Activated CD4-positive, alpha-beta T cell treated with anti-CD3 and anti-CD28 coated beads, Interleukin-2, amount 50 U/mL, for 1 hour (primary cell): ENCODE results near the gene ZNF547.
"Not testable (repeated sequence)": the region's sequence is repeated elsewhere in the genome, so short reads cannot be mapped to it uniquely, and the experiment has no call there.

Experiments used
- DNase-seq: peaks from one replicate; pipeline ENCODE4 v3.0.0-alpha.2; 2020

The ZNF547 gene

DNA sequence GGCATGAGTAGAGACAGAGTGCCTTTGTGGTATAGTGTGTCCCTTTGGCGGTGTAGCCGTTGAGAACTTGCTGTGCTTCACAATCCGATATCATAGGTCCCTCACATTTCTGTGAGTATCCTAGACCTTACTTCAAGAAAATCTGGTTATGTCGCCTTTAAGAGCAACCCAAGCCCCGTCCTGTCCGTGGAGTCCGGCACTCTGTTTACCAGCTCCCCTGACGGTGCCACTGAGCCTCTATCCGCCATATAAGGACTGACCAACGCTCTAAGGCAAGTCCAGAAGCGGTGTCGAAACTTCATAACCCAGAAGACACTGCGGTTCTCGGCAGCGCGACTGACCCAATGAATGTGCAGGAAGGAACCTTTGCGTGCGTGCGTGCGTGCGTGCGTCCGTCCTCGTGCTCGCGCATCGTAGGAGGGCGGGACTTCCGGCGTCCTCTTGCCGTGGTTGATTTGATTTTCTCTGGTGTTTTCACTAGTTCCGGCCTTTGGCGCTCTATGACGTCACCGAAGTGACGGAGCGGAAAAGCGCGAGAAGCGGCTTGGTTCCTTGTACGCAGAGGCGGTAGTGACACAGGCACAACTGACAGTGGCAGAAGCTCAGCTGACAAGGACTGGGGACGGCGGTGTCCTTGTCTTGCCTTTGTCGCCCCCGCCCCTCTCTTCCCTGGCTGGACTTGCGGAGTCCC is at the start of gene ZNF547, which contains the start of gene TRAPPC2B:
Gene ZNF547, plus strand, starts transcription at position 555 of the 691 bp plus-strand sequence. CDS start 5,005 bp downstream, outside the sequence.
Gene TRAPPC2B, plus strand, starts transcription at position 555 of the 691 bp plus-strand sequence. CDS start 1,283 bp downstream, outside the sequence.
- DNase-seq = peak; percentile 98

- DNase-seq = no peak
Observed at GRCh38 chr19:57314146-57314545, 49.2 kb upstream of the ZNF547 start.

GRCh38 chr19:57317503-57317902 is 45.8 kb upstream of the ZNF547 start:
- DNase-seq = no peak

- no peak for DNase-seq
Observed at GRCh38 chr19:57319869-57320179, 43.5 kb upstream of the ZNF547 start.

DNA sequence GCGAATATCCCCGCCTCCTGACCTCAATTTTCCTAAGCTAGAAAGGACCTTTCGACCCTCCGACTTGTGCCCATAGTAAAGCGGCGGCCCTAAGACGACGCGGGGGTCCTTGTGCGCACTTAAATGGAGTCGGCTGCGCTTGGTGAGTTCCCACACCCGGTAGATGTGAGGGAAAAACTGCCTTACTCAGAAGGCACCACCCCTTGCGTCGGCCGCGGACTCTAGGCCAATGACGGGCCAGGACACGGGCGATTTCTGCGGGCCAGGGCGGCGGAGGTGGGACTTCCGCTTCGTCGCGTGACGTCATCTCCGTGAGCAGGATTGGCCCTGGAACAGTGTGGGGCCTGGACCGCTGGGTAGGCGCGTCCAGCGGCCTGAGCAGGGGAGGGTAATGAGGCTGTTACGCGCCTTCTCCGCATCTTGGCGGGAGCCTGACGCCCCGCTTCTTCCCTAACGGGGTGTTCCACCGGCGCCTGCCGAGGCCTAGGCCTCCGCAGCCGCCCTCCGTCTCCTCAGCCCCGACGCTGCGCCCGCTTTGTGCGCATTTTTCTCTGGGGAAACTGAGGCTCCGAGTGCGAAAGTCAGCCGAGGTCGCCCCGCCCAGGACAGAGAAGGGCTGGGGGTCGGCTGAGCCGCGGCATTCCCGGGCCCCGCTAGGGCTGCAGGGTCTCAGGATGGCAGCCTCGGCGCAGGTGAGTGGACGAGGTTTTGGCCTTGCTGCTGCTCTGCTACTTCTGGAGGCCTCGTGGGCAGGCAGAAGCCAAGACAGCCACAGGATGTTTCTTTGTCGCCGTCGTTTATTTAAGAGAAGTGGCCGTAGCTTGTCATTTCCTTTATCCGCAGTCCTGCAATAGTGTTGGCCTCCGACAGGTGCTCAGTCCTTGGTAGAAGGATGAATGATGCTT is 42.9 kb upstream of the ZNF547 start, which contains the start of gene ZNF543:
Gene ZNF543, plus strand, starts transcription at position 293 of the 905 bp plus-strand sequence. Its CDS starts 382 bp downstream, at position 675.
- DNase-seq = peak; percentile 91

GRCh38 chr19:57321116-57321515 is 42.2 kb upstream of the ZNF547 start:
- DNase-seq = no peak

DNA sequence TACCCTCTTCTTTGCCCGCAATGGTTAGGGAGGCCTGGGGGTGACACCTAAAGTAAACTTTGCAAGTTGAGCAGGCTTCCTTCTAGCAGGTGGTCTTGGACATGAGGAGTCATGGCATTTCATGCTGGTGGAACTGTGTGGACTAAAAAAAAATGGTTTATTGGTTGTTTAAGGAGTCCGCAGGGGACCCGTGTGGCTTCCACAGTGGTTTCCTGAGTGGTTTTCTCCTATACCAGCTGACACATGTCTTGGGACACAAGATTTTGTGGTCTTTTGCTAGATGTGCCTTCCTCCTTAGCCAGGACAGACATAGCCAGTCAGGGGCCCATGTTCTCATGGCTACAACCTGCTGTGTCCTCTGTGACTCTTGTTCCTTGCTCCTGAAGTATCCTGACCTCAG is 41.6 kb upstream of the ZNF547 start:
- no peak for DNase-seq

- no peak for DNase-seq
Observed at GRCh38 chr19:57324992-57325391, 38.4 kb upstream of the ZNF547 start.

- DNase-seq = no peak
Observed at GRCh38 chr19:57327993-57328392, 35.4 kb upstream of the ZNF547 start.

GRCh38 chr19:57334191-57334590 is 29.2 kb upstream of the ZNF547 start:
- DNase-seq = no peak

GRCh38 chr19:57338877-57339276 is 24.5 kb upstream of the ZNF547 start:
- no peak for DNase-seq

- DNase-seq = no peak
Observed at GRCh38 chr19:57342582-57342981, 20.8 kb upstream of the ZNF547 start.

DNA sequence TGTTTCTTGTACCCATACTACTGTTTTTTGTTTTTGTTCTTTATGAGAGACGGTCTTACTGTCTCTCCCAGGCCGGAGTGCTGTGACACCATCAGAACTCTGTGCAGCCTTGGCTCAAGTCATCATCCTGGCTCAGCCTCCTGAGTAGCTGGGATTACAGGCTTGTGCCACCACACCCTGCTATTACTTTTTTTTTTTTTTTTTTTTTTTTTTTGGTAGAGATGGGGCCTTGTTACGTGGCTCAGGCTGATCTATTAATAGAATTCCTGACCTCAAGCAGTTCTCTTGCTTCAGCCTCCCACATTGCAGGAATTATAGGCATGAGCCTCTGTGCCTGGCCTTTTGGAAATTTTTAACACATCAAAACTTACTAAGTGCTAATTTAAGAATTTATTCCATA is 15.2 kb upstream of the ZNF547 start:
- DNase-seq = no peak

GRCh38 chr19:57350877-57351805 is 12.2 kb upstream of the ZNF547 start, which contains the start of gene ZNF304:
ZNF304 (plus strand) TSS chr19:57351271; CDS start chr19:57351665, 394 bp downstream.
- DNase-seq = peak; percentile 80

GRCh38 chr19:57351867-57352266 is 11.5 kb upstream of the ZNF547 start:
- DNase-seq = no peak

DNA sequence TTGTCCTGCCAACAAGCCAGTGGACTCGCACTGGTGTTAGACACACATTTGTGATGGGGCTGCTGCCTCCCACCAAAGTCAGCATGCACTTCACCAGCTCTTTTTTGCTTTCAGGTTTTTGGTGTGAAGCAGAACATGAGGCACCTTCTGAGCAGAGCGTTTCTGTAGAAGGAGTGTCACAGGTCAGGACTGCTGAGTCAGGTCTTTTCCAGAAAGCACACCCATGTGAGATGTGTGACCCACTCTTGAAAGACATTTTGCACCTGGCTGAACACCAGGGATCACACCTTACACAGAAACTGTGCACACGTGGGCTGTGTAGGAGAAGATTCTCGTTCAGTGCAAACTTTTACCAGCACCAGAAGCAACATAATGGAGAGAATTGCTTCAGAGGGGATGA is 7.4 kb upstream of the ZNF547 start:
- no peak for DNase-seq

- no peak for DNase-seq
Observed at GRCh38 chr19:57357406-57357805, 5.9 kb upstream of the ZNF547 start.

DNA sequence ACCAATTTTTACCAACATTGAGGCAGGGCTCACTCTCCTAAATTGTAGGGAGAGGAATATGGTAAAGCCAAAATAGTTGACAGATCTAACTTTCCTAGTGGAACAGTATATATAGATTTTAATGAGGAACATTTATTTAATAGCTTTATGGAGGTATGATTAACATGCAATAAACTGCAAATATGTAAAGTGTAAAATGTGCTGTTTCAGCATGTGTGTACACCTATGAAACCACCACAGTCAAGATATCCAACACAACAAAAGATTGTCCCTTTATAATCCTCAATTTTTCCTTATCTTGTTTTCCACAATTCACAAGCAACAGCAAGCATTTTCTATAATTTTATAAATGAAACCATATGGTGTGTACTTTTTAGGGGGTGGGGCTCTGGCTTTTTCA is 4.1 kb upstream of the ZNF547 start:
- DNase-seq = no peak

DNA sequence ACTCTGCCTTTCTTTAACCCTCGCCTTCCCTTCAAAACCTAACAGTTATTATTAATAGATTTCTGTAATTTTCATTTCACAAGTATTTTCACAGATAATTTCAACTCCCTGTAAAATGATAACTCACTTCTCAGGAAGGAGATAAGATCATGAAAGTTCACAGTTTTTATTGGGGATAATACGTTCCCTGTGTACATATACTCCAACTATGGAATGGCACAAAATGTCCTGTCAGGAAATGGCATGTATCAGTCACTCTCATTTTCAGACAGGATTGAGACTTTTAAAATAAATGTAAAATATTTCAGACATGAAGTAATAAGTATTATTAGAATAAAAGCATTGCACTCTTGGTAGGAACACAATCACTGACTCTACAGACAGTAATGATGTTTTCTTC is 932 bp upstream of the ZNF547 start:
- no peak for DNase-seq

GRCh38 chr19:57363688-57364181 is 384 bp downstream of the ZNF547 start:
- DNase-seq = no peak

- no peak for DNase-seq
Observed at GRCh38 chr19:57366776-57367175, 3.4 kb downstream of the ZNF547 start.

DNA sequence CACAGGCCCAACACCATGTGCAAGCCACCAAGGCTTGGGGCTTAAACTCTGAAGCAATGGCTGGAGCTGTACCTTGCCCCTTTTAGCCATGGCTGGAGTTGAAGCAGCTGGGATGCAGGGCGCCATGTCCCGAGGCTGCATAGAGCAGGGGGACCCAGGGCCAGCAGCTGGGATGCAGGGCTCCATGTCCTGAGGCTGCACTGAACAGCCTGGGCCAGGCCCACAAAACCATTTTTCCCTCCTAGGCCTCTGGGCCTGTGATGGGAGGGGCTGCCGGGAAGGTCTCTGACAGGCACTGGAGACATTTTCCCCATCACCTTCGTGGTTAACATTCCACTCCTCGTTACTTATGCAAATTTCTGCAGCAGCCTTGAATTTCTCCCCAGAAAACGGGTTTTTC is 10.8 kb downstream of the ZNF547 start:
- no peak for DNase-seq

- DNase-seq = not testable (repeated sequence)
Observed at GRCh38 chr19:57374647-57375046, 11.3 kb downstream of the ZNF547 start.
